Left cardiac atrium (tissue), 4 donors: ENCODE data around the gene PPP1R7. TPM values are rescaled to one million over a fixed set of nuclear protein-coding genes. Genes with fewer than 3 reads are reported as not detected.

ENCODE experiments used
- ATAC-seq, 2 donors: fragments of 200-7000 bp; cut with Tn5 transposase; one replicate each; pipeline ENCODE4 v1.9.1; 2020; ENCODE audit warnings: mild to moderate bottlenecking in 2 of 2, moderate library complexity in 2 of 2
- DNase-seq: peaks from one replicate; pipeline ENCODE4 v3.0.0-alpha.2; 2020
- intact Hi-C, 2 donors: fragments of 100-400 bp; cut with DNase I; formaldehyde crosslinking; loops; one replicate each; pipeline versions ENCODE4 v1.14.1 to v1.15.1; 2022 to 2023
- total RNA-seq, 2 donors: library from RNA; stranded (reverse); fragmentation: NEBNext Ultra II Directional; extraction: Animal tissue kit (Norgen Biotek cat#: 25700); gene quantifications; one replicate each; pipeline ENCODE4 v1.2.1, GENCODE V29; 2021
- donor health status: DM: no; HTN: yes; CAD: no.
- donor health status: DM: no; HTN: yes; CAD: no; lungs with severe emphysema.
- donor health status: DM: yes; HTN: yes; CAD: no.
- donor health status: Dilated cardiomyopathy.

The PPP1R7 gene
- total RNA-seq, 2 donors from 2014 or later, result 61.9 to 68.4 TPM

DNA sequence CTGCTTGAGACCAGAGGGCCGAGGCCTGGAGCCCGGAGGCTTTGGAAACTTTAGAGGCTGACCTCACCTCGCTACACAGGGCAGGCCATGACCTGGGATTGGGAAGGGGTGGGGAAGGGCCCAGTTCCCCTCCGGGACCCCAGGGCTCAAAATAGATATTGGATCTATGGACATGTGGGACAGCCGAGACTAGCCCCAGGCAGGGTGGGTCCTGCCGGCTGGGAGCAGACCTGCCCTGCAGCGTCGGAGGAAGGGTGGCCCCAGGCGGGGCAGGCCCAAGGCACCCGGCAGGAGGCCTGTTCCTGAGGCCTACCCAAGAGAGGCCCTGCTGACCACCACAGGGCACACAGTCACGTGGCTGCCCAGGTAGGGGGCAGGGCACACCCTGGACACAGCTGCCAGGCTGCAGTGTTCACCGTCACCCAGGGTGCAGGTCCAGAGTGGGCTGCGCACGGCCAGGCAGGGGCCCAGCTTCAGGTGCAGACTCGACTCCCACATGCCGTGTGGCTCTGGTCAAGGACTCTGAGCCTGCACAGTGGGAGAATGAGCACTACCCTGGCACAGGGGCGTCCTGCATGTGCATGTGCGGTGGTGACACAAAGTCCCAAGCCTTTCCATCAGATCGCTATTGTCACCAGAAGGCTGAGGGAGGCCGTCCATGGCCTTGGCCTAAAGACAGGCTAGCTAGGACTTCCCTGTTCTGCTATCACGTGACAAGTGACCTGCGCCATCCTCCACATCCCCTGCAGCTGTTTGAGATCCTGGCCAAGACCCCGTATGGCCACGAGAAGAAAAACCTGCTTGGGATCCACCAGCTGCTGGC, 51.4 kb downstream of the PPP1R7 start:
- no peak for ATAC-seq
- DNase-seq, result no peak
- intact Hi-C loops, result no loop called here

- DNase-seq, result no peak
- intact Hi-C loops, result no loop called here
- no peak for ATAC-seq
Observed at GRCh38 chr2:241202268-241202585, 52.0 kb downstream of the PPP1R7 start.

DNA sequence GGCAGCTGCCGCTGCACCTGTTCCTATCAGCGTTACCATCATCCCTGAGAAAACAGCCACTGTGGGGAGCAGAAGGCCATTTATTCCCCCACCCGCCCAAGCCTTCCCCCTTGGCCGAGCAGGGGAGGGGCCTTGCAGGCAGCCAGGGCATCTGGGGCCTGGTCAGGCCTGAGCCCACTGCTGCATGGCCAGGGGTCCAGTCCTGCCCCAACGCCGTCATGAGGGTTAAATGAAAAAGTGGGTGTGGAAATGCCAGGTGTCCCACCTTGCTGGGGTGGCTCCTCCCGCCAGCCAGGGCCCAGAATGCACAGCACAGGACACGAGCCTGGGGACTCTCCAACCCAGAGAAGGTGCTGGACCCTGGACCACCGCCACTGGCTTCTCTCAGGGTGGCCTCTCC, 52.4 kb downstream of the PPP1R7 start:
- ATAC-seq, result no peak
- DNase-seq, result no peak
- intact Hi-C loops, result no loop called here

DNA sequence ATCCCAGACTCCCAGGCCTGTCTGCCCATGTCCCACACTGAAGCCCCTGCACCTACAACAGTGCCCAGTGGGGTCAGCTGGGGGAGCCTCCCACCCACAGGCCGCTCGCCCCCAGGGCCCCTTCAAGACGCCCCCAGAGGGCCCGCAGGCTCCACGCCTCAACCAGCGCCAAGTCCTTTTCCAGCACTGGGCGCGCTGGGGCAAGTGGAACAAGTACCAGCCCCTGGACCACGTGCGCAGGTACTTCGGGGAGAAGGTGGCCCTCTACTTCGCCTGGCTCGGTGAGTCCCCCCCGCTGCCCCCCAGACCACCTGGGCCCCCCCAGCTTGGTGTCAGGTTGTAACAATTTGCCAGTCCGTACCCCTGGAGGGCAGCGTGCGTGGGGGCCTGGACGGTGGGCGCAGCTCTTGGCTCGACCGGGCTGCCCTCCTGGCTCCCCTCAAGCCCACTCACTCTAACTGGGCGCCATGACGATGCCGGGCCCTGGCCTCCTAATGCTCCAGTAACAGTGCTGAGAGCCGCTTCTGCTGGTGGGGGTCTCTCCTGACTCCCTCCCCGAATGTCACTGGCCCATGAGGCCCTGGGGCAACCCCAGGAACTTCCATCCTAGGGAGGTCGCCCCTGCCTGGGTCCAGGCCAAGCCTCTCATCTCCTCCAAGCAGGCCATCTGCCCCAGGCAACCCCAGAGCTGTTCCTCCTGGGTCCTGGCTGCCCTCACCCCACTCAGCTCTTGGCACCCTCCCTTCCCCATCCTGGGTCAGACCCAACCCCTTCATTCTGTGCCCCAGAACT, 53.1 kb downstream of the PPP1R7 start:
- intact Hi-C loops, result no loop called here
- ATAC-seq, result no peak
- DNase-seq, result no peak

DNA sequence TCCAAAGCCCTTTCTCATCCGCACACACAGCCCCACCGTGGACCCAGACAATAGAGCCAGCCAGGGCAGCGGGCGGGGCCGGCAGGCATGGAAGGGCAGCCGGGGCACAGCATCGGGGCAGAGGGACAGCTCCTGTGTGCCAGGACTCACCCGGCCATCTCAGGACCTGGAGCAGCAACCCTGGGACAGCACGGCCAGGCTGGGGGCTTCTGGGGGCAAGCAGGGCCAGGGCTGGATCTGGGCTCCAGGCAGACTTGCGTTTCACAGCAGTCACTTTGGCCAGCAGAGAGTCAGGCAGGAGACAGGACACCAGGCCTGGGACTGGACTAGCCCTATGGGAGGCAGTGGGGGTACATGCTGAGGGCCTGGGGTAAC, 53.7 kb downstream of the PPP1R7 start:
- DNase-seq (no peak), ATAC-seq (no peak)

GRCh38 chr2:241204490-241204889, 54.2 kb downstream of the PPP1R7 start:
- DNase-seq, result no peak
- ATAC-seq, result no peak
- intact Hi-C loops, result no loop called here

More for the DNA sequence above, 53.7 kb downstream of the PPP1R7 start:
- intact Hi-C loops, result no loop called here

DNA sequence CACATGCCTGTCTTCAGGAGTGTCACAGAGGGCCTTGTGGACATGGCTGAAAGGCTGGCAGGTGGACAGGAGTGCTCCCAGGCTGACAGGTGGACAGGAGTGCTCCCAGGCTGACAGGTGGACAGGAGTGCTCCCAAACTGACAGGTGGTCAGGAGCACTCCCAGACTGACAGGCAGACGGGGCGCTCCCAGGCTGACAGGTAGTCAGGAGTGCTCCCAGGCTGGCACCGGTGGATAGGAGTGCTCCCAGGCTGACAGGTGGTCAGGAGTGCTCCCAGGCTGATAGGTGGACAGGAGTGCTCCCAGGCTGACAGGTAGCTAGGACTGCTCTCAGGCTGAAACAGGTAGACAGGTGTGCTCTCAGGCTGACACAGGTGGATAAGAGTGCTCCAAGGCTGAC, 54.8 kb downstream of the PPP1R7 start:
- no peak for DNase-seq

GRCh38 chr2:241207151-241207550, 56.9 kb downstream of the PPP1R7 start:
- no peak for ATAC-seq
- DNase-seq, result no peak
- intact Hi-C loops, result no loop called here

More for the DNA sequence above, 54.8 kb downstream of the PPP1R7 start:
- intact Hi-C loops, result no loop called here
- ATAC-seq, result no peak

DNA sequence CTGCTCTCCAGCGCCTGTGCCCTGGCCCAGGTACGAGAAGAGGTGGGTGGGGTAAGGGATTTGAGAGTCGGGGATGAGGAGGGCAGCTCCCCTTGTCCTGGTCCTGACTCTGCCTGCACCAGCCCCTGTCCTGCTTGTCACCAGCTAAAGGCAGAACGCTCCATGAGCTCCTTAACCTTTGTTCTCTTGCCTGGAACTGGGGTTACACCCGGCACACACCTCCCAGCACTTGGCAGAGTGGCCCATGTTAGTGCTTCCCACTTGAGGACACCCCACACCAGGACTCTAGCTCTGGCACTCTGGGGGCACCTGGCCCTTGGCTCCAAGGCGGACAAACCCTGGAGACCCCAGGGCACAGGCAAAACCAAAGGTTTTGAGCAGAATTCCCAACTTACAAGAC, 57.4 kb downstream of the PPP1R7 start:
- ATAC-seq (no peak), DNase-seq (no peak)
- intact Hi-C loops, result no loop called here

DNA sequence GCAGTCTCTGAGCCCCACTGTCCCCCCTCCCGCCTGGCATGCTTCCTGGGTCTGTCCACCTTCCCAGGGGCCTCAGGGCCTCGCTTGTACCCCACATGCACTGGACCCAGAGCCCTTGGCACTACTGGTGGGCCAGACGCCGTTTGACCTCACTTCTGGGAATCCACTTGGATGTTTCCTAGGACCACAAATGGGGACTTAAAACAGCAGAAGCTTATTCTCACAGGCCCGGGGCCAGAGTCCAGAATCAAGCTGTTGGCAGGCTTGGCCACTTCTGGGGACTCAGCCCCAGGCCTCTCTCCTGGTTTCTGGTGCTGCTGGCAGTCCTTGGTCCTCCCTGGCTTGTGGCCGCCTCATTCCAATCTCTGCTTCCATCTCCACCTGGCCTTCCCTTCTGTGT, 57.8 kb downstream of the PPP1R7 start:
- DNase-seq (no peak), ATAC-seq (no peak)
- intact Hi-C loops, result no loop called here

DNA sequence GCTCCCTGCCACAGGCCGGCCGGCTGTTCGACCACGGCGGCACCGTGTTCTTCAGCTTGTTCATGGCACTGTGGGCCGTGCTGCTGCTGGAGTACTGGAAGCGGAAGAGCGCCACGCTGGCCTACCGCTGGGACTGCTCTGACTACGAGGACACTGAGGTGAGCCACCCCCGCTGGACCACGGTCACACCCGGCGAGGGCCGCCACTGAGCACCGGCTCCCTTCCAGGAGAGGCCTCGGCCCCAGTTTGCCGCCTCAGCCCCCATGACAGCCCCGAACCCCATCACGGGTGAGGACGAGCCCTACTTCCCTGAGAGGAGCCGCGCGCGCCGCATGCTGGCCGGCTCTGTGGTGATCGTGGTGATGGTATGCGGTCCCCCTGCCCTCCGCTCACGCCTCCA, 59.0 kb downstream of the PPP1R7 start:
- ATAC-seq (no peak), DNase-seq (no peak)
- intact Hi-C loops, result no loop called here

DNA sequence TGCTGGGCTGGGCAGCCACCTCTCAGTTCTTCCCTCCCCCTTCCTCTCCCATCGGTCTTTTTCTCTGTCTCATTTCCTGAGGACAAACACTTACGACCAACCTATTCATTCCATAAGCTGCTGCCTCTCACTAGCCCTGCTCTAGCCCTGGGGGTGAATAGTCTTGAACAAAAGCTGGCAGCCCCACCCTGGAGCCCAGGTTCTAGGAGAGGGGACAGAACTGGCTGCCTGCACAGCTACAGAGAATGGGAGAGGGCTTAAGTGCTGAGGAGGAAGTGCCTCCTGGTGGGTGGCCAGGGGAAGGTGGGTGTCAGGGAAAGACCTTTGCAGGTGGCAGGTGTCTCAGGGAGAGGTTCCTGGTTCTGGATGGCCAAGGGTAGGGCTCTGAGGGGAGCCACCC, 61.0 kb downstream of the PPP1R7 start:
- intact Hi-C loops, result no loop called here
- ATAC-seq (no peak), DNase-seq (no peak)

DNA sequence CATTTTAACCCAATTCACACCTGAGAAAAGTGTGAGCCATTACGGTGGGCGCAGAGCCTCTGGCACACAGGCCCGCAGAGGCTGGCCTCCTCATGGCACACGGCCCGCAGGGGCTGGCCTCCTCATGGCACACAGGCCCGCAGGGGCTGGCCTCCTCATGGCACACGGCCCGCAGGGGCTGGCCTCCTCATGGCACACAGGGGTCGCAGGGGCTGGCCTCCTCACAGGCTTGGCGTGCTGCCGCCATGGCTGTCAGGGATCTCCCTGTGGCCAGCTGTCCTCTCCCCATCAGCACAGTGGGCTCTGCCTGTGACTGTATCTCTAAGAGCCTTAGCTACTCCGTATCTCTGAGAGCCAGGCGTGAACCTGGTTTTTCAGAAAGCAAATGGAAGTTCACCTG, 62.8 kb downstream of the PPP1R7 start:
- DNase-seq, result no peak
- intact Hi-C loops, result no loop called here

GRCh38 chr2:241213567-241213966, 63.3 kb downstream of the PPP1R7 start:
- intact Hi-C loops, result no loop called here
- DNase-seq, result no peak
- no peak for ATAC-seq

More for the DNA sequence above, 62.8 kb downstream of the PPP1R7 start:
- no peak for ATAC-seq

- ATAC-seq (no peak), DNase-seq (no peak)
- intact Hi-C loops, result no loop called here
Observed at GRCh38 chr2:241214209-241214608, 63.9 kb downstream of the PPP1R7 start.

- DNase-seq (no peak), ATAC-seq (no peak)
- intact Hi-C loops, result loop anchor here in 1 of 2 donors (5.0 kb wide), 1 partner anchor 112 kb away; the partner anchor contains the start of gene MTERF4
Observed at GRCh38 chr2:241214766-241215165, 64.5 kb downstream of the PPP1R7 start.

DNA sequence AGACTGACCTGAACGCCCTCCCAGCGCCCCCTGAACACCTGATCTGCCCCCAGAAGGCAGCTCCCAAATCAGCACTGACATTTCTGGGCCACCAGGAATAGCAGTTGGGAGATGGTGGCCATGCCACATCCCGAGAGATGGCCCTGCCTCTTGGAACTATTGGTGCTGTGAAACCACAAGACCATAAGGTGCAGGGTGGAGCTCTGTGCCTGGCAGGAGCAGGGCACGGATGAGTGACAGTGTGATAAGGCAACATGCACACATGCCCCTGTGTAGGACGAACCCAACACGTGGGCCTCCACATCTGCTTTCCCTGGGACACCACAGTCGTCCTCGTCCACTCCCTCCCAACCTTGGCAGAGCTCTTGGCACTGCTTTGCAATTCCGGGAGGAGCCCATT, 65.2 kb downstream of the PPP1R7 start:
- intact Hi-C loops, result loop anchor here in 1 of 2 donors (5.0 kb wide), 1 partner anchor 113 kb away; the partner anchor contains the start of gene MTERF4
- no peak for ATAC-seq
- DNase-seq, result no peak

GRCh38 chr2:241216211-241216761, 66.0 kb downstream of the PPP1R7 start:
- ATAC-seq (no peak), DNase-seq (no peak)
- intact Hi-C loops, result loop anchor here in 1 of 2 donors (5.0 kb wide), 1 partner anchor 114 kb away; the partner anchor contains the start of gene MTERF4

DNA sequence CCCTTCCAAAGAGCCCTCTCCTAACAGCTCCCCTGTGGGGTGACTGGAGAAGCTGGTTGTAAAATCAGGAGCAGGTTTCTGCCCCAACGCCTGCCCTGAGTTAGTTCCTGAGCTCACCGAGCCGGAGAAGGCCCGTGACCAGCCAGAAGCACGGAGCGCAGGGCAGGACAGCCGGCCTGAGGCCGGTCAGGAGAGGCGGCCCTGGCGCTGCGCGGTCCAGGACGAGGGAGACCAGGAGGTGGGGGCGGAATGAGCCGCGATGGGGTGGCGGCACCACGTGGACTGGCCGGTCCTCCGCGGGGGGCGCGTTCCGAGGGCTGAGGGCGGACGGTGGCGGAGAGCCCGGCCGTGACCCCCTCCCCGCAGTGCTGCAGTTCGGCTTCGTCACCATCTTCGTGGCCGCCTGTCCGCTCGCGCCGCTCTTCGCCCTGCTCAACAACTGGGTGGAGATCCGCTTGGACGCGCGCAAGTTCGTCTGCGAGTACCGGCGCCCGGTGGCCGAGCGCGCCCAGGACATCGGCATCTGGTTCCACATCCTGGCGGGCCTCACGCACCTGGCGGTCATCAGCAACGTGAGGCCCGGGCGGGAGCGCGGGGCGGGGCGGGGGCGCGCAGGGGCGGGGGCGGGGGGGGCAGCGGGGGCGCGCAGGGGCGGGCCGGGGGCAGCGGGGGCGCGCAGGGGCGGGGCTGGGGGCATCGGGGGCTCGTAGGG, 67.2 kb downstream of the PPP1R7 start:
- intact Hi-C loops, result loop anchor here in 1 of 2 donors (5.0 kb wide), 1 partner anchor 115 kb away; the partner anchor contains the start of gene MTERF4
- DNase-seq (peak; percentile 74), ATAC-seq (peak; percentile 83)
